H4 (cell line): ENCODE results near the gene MLN. TPM values are rescaled to one million over a fixed set of nuclear protein-coding genes. Genes with fewer than 3 reads are reported as not detected.

Experiments
- DNase-seq: peaks from one replicate; pipeline ENCODE4 v3.0.0-alpha.2; 2015; ENCODE audit warnings: low spot score
- total RNA-seq: library from RNA; depleted of rRNA; stranded (reverse); fragments of >200 nt; shearing (Covaris generic); gene quantifications from 2 replicates; pipeline ENCODE4 v1.2.3, GENCODE V29; 2014; rRNA removed

MLN gene
- not detected in 2 replicates for total RNA-seq

GRCh38 chr6:33803571-33804053, at the start of gene MLN:
Gene MLN, minus strand, starts transcription at chr6:33804003. Its CDS starts 2,840 bp downstream, at chr6:33801163.
- DNase-seq = no peak

- no peak for DNase-seq
Observed at GRCh38 chr6:33853026-33853425, 49.2 kb upstream of the MLN start.

GRCh38 chr6:33851959-33852358, 48.2 kb upstream of the MLN start:
- DNase-seq = peak; percentile 25

GRCh38 chr6:33850869-33851541, 47.2 kb upstream of the MLN start:
- no peak for DNase-seq

- DNase-seq = no peak
Observed at GRCh38 chr6:33850296-33850695, 46.5 kb upstream of the MLN start.

- no peak for DNase-seq
Observed at GRCh38 chr6:33849500-33850075, 45.8 kb upstream of the MLN start.

GRCh38 chr6:33848484-33848883, 44.7 kb upstream of the MLN start:
- no peak for DNase-seq

GRCh38 chr6:33847867-33848266, 44.1 kb upstream of the MLN start:
- DNase-seq = no peak

- DNase-seq = no peak
Observed at GRCh38 chr6:33847078-33847477, 43.3 kb upstream of the MLN start.

GRCh38 chr6:33846226-33846625, 42.4 kb upstream of the MLN start:
- DNase-seq = no peak

GRCh38 chr6:33845031-33845745, 41.4 kb upstream of the MLN start:
- DNase-seq = no peak

GRCh38 chr6:33843131-33844121, 39.6 kb upstream of the MLN start:
- no peak for DNase-seq

- DNase-seq = no peak
Observed at GRCh38 chr6:33841868-33842267, 38.1 kb upstream of the MLN start.

- no peak for DNase-seq
Observed at GRCh38 chr6:33841070-33841469, 37.3 kb upstream of the MLN start.

GRCh38 chr6:33840048-33840926, 36.5 kb upstream of the MLN start:
- peak; percentile 97 for DNase-seq

- no peak for DNase-seq
Observed at GRCh38 chr6:33839399-33840047, 35.7 kb upstream of the MLN start.

GRCh38 chr6:33838983-33839382, 35.2 kb upstream of the MLN start:
- DNase-seq = no peak

- DNase-seq = no peak
Observed at GRCh38 chr6:33837971-33838665, 34.3 kb upstream of the MLN start.

- DNase-seq = no peak
Observed at GRCh38 chr6:33836806-33837469, 33.1 kb upstream of the MLN start.
